Erythroblast (primary cell): ENCODE results near the gene PAM16.

ENCODE experiments used
- DNase-seq, 2 experiments: peaks; one replicate each; lab custom pipeline; 2025; lab: John Stamatoyannopoulos, UW
- GATA1 ChIP-seq: IDR thresholded peaks from 2 replicates; pipeline ENCODE4 v1.6.1; 2011; ENCODE audit warnings: low read depth, mild to moderate bottlenecking, control low read depth, low read length, moderate library complexity
- POLR2A ChIP-seq: IDR thresholded peaks from 2 replicates; pipeline ENCODE4 v1.6.1; 2011; ENCODE audit warnings: mild to moderate bottlenecking, low read length

PAM16 gene

DNA sequence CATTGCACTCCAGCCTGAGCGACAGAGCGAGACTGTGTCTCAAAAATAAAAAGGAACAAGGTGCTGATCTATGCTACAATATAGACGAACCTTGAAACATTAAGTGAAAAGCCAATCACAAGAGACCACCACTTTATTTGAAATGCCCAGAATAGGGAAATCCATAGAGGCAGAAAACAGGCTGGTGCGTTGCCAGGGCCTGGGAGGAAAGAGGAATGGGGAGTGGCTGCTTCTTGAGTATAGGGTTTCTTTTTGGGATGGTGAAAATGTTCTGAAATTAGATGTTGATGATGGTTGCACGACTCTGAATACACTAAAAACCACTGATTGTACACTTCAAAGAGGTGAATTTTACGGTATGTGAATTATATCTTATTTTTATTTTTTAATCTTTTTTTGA lies 55.5 kb downstream of the PAM16 start:
- no peak for TF ChIP-seq POLR2A
- no peak for TF ChIP-seq GATA1
- no peak for DNase-seq

DNA sequence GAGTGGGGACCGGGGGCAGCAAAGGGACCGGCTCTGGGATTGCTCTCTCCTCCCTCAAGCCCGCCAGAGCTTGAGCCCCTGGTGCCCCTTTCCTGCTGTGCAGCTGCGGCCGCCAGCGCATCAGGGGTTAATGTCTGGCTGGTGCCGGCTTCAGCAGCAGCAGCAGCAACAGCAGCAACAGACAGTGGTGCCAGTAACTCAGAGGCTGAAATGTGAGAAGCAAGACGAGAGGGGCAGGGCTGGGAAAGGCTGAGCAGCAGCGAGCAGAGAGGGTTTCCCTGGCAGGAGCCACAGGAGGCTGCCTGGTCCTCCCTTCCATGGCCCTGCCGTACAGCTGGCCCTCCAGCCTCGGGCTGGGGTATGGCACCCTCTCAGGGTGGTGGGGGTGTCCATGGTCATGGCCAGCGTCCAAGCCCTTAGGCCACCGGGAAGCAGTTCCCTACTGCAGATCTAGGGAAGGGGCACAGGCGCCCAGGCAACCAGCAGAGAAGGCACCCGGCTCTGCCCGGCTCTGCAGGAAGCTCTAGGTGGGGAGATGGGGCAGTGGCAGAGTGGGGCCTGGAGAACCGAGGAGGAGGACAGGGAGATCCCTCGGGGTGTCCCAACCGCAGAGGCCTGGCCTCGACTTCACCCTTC lies 57.2 kb downstream of the PAM16 start:
- DNase-seq, result no peak
- TF ChIP-seq GATA1 (no peak), POLR2A (no peak)

DNA sequence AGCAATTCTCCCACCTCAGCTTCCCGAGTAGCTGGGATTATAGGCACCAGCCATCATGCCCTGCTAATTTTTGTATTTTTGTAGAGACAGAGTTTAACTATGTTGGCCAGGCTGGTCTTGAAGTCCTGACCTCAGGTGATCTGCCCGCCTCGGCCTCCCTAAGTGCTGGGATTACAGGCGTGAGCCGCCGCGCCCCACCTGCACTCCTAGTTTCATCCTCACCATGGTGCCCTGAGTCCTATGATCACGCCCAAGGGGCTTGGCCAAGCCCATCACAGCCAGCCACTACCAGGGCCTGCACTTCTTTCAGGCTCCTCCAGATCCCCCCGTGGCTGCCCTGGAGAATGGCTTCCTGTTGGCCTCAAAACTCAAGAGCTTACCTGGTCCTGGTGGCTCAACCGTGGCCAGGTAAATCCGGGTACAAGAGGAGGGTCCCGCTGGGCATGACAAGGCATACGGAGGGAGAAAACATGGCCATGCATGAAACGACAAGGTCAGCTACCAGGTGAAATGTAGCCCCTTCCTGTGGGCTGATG lies 57.9 kb downstream of the PAM16 start:
- no peak for TF ChIP-seq POLR2A
- no peak for TF ChIP-seq GATA1
- DNase-seq, result no peak

DNA sequence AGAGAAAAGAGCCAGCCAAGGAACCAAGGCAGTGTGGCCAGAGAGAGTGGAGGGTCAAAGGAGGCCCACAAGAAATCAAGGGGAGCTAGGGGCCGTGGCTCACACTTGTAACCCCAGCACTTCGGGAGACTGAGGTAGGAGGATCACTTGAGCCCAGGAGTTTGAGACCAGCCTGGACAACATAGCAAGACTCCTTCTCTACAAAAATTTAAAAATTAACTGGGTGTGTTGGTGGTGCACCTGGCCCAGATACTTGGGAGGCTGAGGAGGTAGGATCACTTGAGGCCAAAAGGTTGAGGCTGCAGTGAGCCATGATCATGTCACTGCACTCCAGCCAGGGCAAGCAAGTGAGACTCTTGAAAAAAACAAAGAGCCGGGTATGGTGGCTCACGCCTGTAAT lies 59.4 kb downstream of the PAM16 start:
- no peak for DNase-seq
- TF ChIP-seq POLR2A, result no peak
- no peak for TF ChIP-seq GATA1
